Astrocyte of the cerebellum (primary cell): Measurements from ENCODE around the gene DIP2C.

ENCODE experiments used
- DNase-seq: peaks from one replicate; pipeline ENCODE4 v3.0.0-alpha.2; 2011; ENCODE audit warnings: low read depth
- H3K4me3 ChIP-seq: 2 replicates; pipeline ENCODE4 v1.5.1; 2011; ENCODE audit warnings: mild to moderate bottlenecking, low read depth, low read length, moderate library complexity
- in situ Hi-C: cut with HindIII; loops from 2 replicates; pipeline ENCODE4 v1.10.0; 2017; ENCODE audit warnings: low sequenced_read_pairs
- TF ChIP-seq, protein P1 (sequence below): IDR thresholded peaks from 2 replicates; pipeline ENCODE4 v1.5.1; 2012; ENCODE audit warnings: low read length, low read depth, moderate library complexity, mild to moderate bottlenecking; ENCODE audit errors: missing control alignments

DIP2C gene

DNA sequence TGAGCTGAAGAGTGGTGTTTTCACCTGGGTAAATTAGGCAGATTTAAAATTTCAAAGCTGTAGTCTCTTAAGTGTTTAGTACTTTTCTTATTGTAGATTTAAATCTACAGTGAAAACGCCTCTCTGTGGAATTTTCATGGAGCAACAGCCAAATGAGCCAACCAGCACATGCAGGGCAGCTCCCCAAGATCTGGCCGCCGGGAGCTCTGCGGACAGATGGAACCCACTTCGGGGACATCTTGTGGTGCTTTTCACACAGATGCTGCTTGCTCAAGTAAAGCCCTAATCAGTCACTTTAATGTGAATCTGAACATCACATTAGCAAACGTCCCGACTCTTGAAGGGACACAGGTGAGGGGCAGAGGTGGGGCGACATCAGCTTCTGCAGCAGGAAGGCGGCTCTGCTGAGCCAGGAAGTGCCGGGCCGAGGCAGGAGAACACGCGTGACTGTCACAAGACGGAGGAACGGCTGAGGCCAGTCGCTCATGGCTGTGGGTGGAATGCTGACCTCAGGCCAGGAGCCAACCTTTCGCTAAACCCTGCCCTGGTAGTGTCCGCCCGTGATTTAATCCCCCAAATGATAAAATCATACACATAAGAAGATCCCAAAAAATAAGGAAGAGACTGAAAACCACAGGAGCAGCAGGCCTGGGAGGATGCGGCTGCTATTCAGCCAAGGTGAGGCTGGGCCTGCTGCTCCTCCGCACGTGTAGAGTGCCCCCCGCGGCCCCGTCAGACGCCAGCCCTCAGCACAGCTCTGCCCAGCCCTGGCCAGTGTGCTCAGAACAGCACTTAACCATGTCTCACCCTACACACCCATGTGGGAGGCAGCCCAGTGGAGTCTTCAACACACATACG, 297.4 kb downstream of the DIP2C start:
- in situ Hi-C loops: no loop called here
- TF ChIP-seq, protein P1, sequence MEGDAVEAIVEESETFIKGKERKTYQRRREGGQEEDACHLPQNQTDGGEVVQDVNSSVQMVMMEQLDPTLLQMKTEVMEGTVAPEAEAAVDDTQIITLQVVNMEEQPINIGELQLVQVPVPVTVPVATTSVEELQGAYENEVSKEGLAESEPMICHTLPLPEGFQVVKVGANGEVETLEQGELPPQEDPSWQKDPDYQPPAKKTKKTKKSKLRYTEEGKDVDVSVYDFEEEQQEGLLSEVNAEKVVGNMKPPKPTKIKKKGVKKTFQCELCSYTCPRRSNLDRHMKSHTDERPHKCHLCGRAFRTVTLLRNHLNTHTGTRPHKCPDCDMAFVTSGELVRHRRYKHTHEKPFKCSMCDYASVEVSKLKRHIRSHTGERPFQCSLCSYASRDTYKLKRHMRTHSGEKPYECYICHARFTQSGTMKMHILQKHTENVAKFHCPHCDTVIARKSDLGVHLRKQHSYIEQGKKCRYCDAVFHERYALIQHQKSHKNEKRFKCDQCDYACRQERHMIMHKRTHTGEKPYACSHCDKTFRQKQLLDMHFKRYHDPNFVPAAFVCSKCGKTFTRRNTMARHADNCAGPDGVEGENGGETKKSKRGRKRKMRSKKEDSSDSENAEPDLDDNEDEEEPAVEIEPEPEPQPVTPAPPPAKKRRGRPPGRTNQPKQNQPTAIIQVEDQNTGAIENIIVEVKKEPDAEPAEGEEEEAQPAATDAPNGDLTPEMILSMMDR: no peak
- no peak overlapping the region for H3K4me3 ChIP-seq
- DNase-seq: no peak

DNA sequence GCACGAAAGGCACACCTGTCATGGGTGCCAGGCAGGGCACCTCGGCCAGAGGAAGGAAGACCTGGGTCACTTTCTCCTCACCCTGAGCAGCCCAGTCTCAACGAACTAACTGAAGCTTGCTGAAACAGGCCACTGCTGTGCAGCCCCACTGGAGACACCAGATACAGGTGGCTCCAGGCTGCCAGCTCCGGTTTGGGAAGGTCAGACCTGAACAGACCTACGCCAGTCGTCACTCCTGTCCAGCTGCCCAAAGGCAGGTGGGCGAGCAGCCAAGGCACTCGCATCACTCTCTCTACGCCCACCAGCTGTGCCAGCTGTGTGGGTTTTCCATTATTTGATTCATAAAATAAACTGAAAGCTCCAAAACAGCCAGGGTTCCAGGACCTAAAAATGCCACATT, 298.2 kb downstream of the DIP2C start:
- in situ Hi-C loops: no loop called here
- no peak overlapping the region for H3K4me3 ChIP-seq
- TF ChIP-seq, protein P1: no peak
- DNase-seq: no peak

DNA sequence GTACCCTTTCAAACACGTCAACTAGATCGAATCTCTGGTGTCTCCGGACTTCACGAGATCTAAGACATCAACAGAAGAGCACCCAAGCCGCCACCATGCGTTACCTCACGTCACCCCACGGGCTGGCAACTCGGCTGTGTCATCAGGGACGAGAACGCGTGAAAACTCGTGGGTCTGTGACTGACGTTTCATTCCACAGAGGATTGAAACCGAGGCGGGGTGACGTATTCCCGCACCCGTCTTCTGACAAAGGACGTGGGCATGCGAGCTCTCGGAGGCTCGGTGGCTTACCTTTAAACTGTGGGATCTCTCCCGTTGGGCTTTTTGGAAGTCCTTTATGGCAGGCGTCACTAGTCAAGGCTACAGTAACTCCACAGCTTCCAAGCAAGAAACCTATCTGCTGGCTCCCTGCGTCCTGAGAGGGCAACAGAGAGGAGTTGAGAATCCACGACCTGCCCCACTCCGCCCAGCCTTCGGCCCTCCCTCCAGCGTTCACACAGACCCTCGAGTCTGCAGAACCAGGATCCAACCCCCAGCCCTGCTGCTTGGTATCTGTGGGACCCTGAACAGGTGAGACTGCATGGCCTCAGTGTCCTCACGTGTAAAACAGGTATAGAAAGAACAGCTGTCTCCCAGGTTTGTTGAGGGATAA, 298.9 kb downstream of the DIP2C start:
- TF ChIP-seq, protein P1: no peak
- DNase-seq: no peak
- in situ Hi-C loops: no loop called here
- H3K4me3 ChIP-seq: no peak overlapping the region

DNA sequence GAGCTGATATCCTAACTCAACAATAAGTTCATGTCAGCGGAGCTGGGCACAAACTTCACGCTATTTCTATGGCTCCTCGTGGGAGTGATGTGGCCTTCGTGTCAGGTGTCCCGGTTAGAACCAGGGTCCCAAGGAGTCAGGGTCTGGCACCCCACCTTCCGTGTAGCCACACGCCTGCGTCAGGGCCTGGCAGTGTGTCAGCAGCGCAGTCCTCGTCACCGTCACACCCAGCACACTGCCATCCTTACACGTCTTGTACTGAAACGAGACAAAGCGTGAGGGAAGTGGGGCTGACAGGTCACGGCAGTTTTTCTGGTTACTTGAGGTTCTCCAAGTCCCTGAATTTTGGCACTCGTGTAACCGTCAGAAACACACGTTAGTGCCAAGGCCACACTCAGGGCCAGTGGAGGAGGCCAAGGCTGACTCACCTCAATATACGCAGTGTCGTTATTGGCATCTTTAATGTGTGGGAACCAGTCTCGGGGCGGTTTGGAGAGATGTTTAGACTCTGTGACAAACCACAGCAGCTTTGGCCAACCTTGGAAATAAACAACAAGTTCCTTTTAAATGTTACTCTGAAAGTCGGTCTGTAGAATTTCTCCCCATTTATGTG, 299.5 kb downstream of the DIP2C start:
- in situ Hi-C loops: no loop called here
- no peak overlapping the region for H3K4me3 ChIP-seq
- TF ChIP-seq, protein P1: no peak
- no peak for DNase-seq

DNA sequence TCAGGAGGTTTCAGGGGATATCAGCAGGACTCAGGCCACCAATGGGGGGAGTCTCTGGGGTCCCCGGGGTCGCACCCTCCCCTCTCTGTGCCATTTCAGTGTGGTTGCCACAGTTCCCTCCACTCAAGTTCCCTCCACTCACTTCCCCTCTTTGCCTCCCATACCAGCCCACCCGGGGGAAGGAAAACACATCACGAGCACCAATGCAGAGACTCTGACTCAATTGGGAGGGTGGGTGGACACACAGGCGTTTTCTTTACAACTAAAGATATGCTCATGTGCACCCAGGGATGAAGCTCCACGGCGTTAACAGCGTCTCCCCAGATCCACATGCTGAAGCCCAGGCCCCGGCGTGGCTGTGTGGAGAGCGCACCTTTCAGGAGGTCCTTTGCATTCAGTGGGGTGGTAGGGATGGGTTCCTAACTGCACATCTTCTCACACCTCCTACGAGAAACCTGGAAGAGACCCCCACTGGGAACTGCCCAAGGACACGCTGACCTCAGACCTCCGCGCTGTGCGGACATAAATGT, 300.1 kb downstream of the DIP2C start:
- in situ Hi-C loops: no loop called here
- H3K4me3 ChIP-seq: no peak overlapping the region
- DNase-seq: no peak
- TF ChIP-seq, protein P1: no peak

DNA sequence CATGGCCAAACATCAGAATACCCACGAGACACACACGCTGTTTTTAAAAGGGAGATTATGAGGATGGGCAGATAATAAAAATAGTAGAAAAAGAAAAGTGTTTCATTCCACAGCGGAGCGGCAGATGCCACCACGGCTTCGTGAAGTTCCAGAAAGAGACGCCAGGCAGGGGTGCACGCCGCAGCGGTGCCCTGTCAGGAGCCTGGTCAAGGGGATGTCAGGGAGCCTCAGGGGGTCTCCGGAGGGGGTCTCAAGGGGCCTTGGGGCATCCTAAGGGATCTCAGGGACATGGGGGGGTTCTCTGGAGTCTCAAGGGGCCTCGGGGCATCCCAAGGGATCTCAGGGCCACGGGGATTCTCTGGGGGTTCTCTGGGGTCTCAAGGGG, 300.8 kb downstream of the DIP2C start:
- TF ChIP-seq, protein P1: no peak
- in situ Hi-C loops: no loop called here
- H3K4me3 ChIP-seq: no peak overlapping the region
- DNase-seq: no peak
